K562 (cell line): ENCODE results near the gene STIL. TPM values are rescaled to one million over a fixed set of nuclear protein-coding genes. Genes with fewer than 3 reads are reported as not detected.
A peak's percentile ranks its signal among the peaks of the same experiment; 100 is the strongest.

Experiments
- ARID2 ChIP-seq: fragments of 450-650 bp; IDR thresholded peaks from 2 replicates; pipeline ENCODE4 v1.6.1; 2017; ENCODE audit warnings: antibody characterized with exemption, mild to moderate bottlenecking
- ATF4 ChIP-seq: fragments of 450-650 bp; formaldehyde crosslinking; IDR thresholded peaks from 2 replicates; pipeline ENCODE4 v1.4.0; 2022; ENCODE audit warnings: mild to moderate bottlenecking, moderate library complexity
- BCOR ChIP-seq: fragments of 450-650 bp; IDR thresholded peaks from 2 replicates; pipeline ENCODE4 v1.6.1; 2016
- BDP1 ChIP-seq: IDR thresholded peaks from 3 replicates; pipeline ENCODE4 v1.6.1; 2011; ENCODE audit not compliant: insufficient read length, insufficient read depth
- CGGBP1 ChIP-seq: fragments of 250-450 bp; sonication (Bioruptor Pico); IDR thresholded peaks from 2 replicates; pipeline ENCODE4 v1.9.0; 2021; ENCODE audit warnings: mild to moderate bottlenecking
- CREB1 ChIP-seq, 2 experiments: sonication (generic) in 1 of 2; formaldehyde crosslinking in 1 of 2; IDR thresholded peaks; 2 replicates each; pipeline versions ENCODE4 v1.6.1 to v1.8.0; 2012 to 2022; ENCODE audit warnings: inconsistent platforms in 1 of 2, mild to moderate bottlenecking in 1 of 2, missing genetic modification reagents in 1 of 2, moderate library complexity in 1 of 2
- EZH2 ChIP-seq: IDR thresholded peaks from 2 replicates; pipeline ENCODE4 v1.6.1; 2012; ENCODE audit warnings: low read depth, mild to moderate bottlenecking, inconsistent platforms, low read length, borderline replicate concordance
- LARP7 ChIP-seq: fragments of 450-650 bp; IDR thresholded peaks from 2 replicates; pipeline ENCODE4 v1.6.1; 2016
- MAFF ChIP-seq: IDR thresholded peaks from 2 replicates; pipeline ENCODE4 v1.6.1; 2012; ENCODE audit warnings: low read length, improper control_type of control experiment
- MED1 ChIP-seq: sonication (generic); formaldehyde crosslinking; IDR thresholded peaks from 2 replicates; pipeline ENCODE4 v1.8.1; 2023; ENCODE audit warnings: missing genetic modification reagents, borderline replicate concordance
- NFXL1 ChIP-seq: fragments of 450-650 bp; formaldehyde crosslinking; IDR thresholded peaks from 2 replicates; pipeline ENCODE4 v1.4.0; 2021; ENCODE audit warnings: mild to moderate bottlenecking
- NFYB ChIP-seq: IDR thresholded peaks from 2 replicates; pipeline ENCODE4 v1.6.1; 2011; ENCODE audit warnings: mild to moderate bottlenecking, moderate library complexity; ENCODE audit not compliant: insufficient read length; ENCODE audit errors: extremely low read depth
- PYGO2 ChIP-seq: fragments of 450-650 bp; IDR thresholded peaks from 2 replicates; pipeline ENCODE4 v1.6.1; 2016; ENCODE audit warnings: mild to moderate bottlenecking, missing genetic modification characterization, moderate library complexity, missing compliant biosample characterization
- RB1 ChIP-seq: fragments of 450-650 bp; IDR thresholded peaks from 2 replicates; pipeline ENCODE4 v1.6.1; 2017; ENCODE audit warnings: low read depth, mild to moderate bottlenecking
- RCOR1 ChIP-seq, 2 experiments: IDR thresholded peaks; 2 replicates each; pipeline ENCODE4 v1.6.1; 2012; ENCODE audit warnings: low read depth in 2 of 2, low read length in 2 of 2, borderline replicate concordance in 1 of 2, improper control_type of control experiment in 1 of 2
- SAFB ChIP-seq: fragments of 200-400 bp; formaldehyde crosslinking; IDR thresholded peaks from 2 replicates; pipeline ENCODE4 v1.6.1; 2017; ENCODE audit warnings: low read depth, low read length, borderline replicate concordance
- TEAD4 ChIP-seq, 2 experiments: sonication (generic) in 1 of 2; formaldehyde crosslinking in 1 of 2; IDR thresholded peaks; 2 replicates each; pipeline versions ENCODE4 v1.6.1 to v1.8.0; 2012 to 2022; ENCODE audit warnings: borderline replicate concordance in 1 of 2, inconsistent platforms in 1 of 2, low read length in 1 of 2, mild to moderate bottlenecking in 1 of 2, missing genetic modification reagents in 1 of 2
- YY1 ChIP-seq, 3 experiments: IDR thresholded peaks; 2 replicates each; pipeline ENCODE4 v1.6.1; 2011; ENCODE audit warnings: low read length in 2 of 3, mild to moderate bottlenecking in 2 of 3, moderate library complexity in 2 of 3, borderline replicate concordance in 1 of 3, control low read depth in 1 of 3, low read depth in 1 of 3; ENCODE audit not compliant: insufficient read depth in 3 of 3, insufficient replicate concordance in 2 of 3, control insufficient read depth in 1 of 3, insufficient read length in 1 of 3; ENCODE audit errors: extremely low read depth in 1 of 3
- ZNF24 ChIP-seq: fragments of 450-650 bp; IDR thresholded peaks from 2 replicates; pipeline ENCODE4 v1.6.1; 2016
- ZNF318 ChIP-seq, 2 experiments: fragments of 450-650 bp; IDR thresholded peaks; 2 replicates each; pipeline ENCODE4 v1.6.1; 2016; ENCODE audit warnings: mild to moderate bottlenecking in 2 of 2, borderline replicate concordance in 1 of 2, low read depth in 1 of 2, moderate library complexity in 1 of 2
- polyA plus RNA-seq, 8 experiments: library from polyadenylated mRNA; depleted of rRNA in 4 of 8; stranded (reverse) in 5 of 8; unstranded in 3 of 8; fragments of >200 nt; fragmentation: Nextera tagmentation in 2 of 8; fragmentation: Illumina TruSeq in 1 of 8; extraction: Ambion mirVana in 2 of 8; extraction: Trizol in 1 of 8; gene quantifications; 2 replicates each; pipeline versions ENCODE4 v1.2.1 to v1.2.3, GENCODE V29; 2011 to 2014; ENCODE audit warnings: inconsistent platforms in 1 of 8, missing spikeins in 1 of 8
- total RNA-seq, 7 experiments: library from RNA; depleted of rRNA in 6 of 7; stranded (reverse); fragments of >200 nt in 6 of 7; fragmentation: Illumina TruSeq in 2 of 7; extraction: Trizol in 2 of 7; gene quantifications; 2 replicates each; pipeline versions ENCODE4 v1.2.1 to v1.2.3, GENCODE V29; 2011 to 2021; ENCODE audit warnings: low replicate concordance in 1 of 7

STIL gene
- total and polyA plus RNA-seq, 9 of the 15 experiments (the other 6 are each of a cell fraction or from before 2014, with no cell fraction given), result 10.5 to 77.4 (median 39.6) TPM

- TF ChIP-seq NFXL1 (CRISPR knock-in tag) (no peak), CREB1 (IDR thresholded peaks at IDR 0.05) (0 out of 2 replicates have a peak, but pooled peaks have one; percentile 42), CREB1 (CRISPR knock-in tag; IDR thresholded peaks at IDR 0.05) (peak; percentile 53), TEAD4 (IDR thresholded peaks at IDR 0.05; ENCODE audit: low read length) (no peak), TEAD4 (CRISPR knock-in tag; IDR thresholded peaks at IDR 0.05; ENCODE audit: borderline replicate concordance) (no peak), BCOR (peak; percentile 97), PYGO2 (no peak), ATF4 (CRISPR knock-in tag) (no peak), SAFB (no peak), MED1 (CRISPR knock-in tag) (no peak), EZH2 (no peak), ZNF318 (IDR thresholded peaks at IDR 0.05; ENCODE audit: borderline replicate concordance in 1 of 2, low read depth in 1 of 2) (no peak), YY1 (IDR thresholded peaks at IDR 0.05; ENCODE audit: borderline replicate concordance in 1 of 3, control insufficient read depth in 1 of 3, extremely low read depth in 1 of 3, insufficient read depth in 3 of 3, insufficient read length in 1 of 3, insufficient replicate concordance in 2 of 3, low read depth in 1 of 3, low read length in 2 of 3) (no peak), RB1 (0 out of 2 replicates have a peak, but pooled peaks have one; percentile 26), RCOR1 (IDR thresholded peaks at IDR 0.05; ENCODE audit: borderline replicate concordance in 1 of 2, low read depth in 2 of 2, low read length in 2 of 2) (0 out of 4 replicates have a peak, but pooled peaks of 1 of the 2 experiments have one; percentile 40), NFYB (no peak), MAFF (no peak), CGGBP1 (no peak), ARID2 (no peak), ZNF24 (no peak), BDP1 (no peak), LARP7 (no peak)
Observed at GRCh38 chr1:47233186-47233585, 80.8 kb downstream of the STIL start (continued).
